ENCODE data around the gene EIPR1.

EIPR1 gene

GRCh38 chr2:3303583-3304406 lies 73.8 kb downstream of the EIPR1 start:
- Histone ChIP-seq H3K4me2 (ENCODE audit: low read depth, low read length, poor library complexity, severe bottlenecking) (peak overlapping the region; percentile 13), H3K27me3 (ENCODE audit: low read length) (no peaks in the 10 kb centered on the region), H3K9me3 (ENCODE audit: insufficient read depth, low read length) (no peaks in the 10 kb centered on the region), H4K20me1 (ENCODE audit: low read depth, low read length) (no peaks in the 10 kb centered on the region), H3K9ac (ENCODE audit: low read length) (no peak overlapping the region), H3K36me3 (ENCODE audit: low read length) (no peaks in the 10 kb centered on the region), H3K9me2 (replicated peaks; ENCODE audit: insufficient read depth, low read length) (no peaks in the 10 kb centered on the region), H3F3A (ENCODE audit: insufficient read depth) (no peaks in the 10 kb centered on the region), H2AFZ (ENCODE audit: low read depth, low read length, severe bottlenecking) (peak overlapping the region; percentile 14), H3K27ac (ENCODE audit: low read depth, low read length) (no peak overlapping the region), H3K79me2 (ENCODE audit: insufficient read depth, low read length) (peaks cover 5% of the 10 kb centered on the region; the same call in 1 of the 2 replicates), H3K4me3 (ENCODE audit: insufficient read depth, low read length, poor library complexity, severe bottlenecking) (no peak overlapping the region)
- no peak for TF ChIP-seq EZH2phosphoT487 (conservative IDR thresholded peaks at IDR 0.05; ENCODE audit: low read length)
- peak; percentile 75 for TF ChIP-seq CTCF (IDR thresholded peaks at IDR 0.05; ENCODE audit: insufficient read depth, low read length, poor library complexity, severe bottlenecking)

DNA sequence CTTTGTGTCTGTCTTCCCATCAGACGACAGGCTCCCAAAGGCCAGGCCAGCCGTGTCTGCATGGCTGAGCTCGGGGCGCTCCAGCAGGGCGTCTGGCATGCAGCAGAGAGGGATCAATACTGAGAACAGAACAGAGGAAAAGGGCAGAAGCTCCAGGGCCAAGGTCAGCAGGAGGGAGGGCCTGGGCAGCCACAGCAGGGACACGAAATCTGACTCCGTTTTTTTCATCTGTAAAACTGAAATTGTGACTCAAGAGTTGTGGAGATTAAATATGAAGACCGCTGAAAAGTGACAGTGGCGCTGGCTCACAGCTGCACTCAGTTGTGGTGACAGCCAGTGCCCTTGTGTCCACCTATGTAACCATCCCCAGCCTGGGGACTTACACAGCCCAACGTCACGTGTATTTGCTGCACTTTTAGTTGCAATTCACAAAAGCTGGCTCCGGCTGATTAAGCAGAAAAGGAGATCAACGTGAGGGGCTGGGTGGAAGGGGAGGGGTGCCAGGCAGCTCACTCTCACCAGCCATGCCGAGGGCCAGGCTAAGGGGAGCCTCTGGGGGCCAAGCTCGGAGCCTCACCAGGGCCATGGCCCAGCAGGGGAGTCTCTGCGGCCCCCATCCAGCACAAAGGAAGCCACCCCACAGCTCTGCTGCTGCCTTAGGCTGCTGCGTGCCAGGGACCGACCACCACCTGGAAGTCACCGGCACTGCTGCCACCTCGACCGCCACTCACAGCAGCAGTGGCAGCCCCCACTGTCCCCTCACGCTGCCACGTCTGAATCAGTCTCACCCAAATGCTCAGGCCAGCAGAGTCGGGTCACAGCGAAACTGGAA lies 74.7 kb downstream of the EIPR1 start:
- Histone ChIP-seq H3K9me2 (replicated peaks; ENCODE audit: insufficient read depth, low read length) (no peaks in the 10 kb centered on the region), H3K27me3 (ENCODE audit: low read length) (no peaks in the 10 kb centered on the region), H3K79me2 (ENCODE audit: insufficient read depth, low read length) (peaks cover 5% of the 10 kb centered on the region; the same call in 1 of the 2 replicates), H3K27ac (ENCODE audit: low read depth, low read length) (no peak overlapping the region), H3K9me3 (ENCODE audit: insufficient read depth, low read length) (no peaks in the 10 kb centered on the region), H3K4me2 (ENCODE audit: low read depth, low read length, poor library complexity, severe bottlenecking) (peak overlapping the region; percentile 13), H3K36me3 (ENCODE audit: low read length) (no peaks in the 10 kb centered on the region), H3F3A (ENCODE audit: insufficient read depth) (no peaks in the 10 kb centered on the region), H3K9ac (ENCODE audit: low read length) (no peak overlapping the region), H2AFZ (ENCODE audit: low read depth, low read length, severe bottlenecking) (peak overlapping the region; percentile 14), H4K20me1 (ENCODE audit: low read depth, low read length) (no peaks in the 10 kb centered on the region), H3K4me3 (ENCODE audit: insufficient read depth, low read length, poor library complexity, severe bottlenecking) (no peak overlapping the region)
- TF ChIP-seq CTCF (IDR thresholded peaks at IDR 0.05; ENCODE audit: insufficient read depth, low read length, poor library complexity, severe bottlenecking), result no peak
- no peak for TF ChIP-seq EZH2phosphoT487 (conservative IDR thresholded peaks at IDR 0.05; ENCODE audit: low read length)

- no peaks in the 10 kb centered on the region for H3K9me2 ChIP-seq (replicated peaks; ENCODE audit: insufficient read depth, low read length)
- no peaks in the 10 kb centered on the region for H3K27me3 ChIP-seq (ENCODE audit: low read length)
- no peak for TF ChIP-seq CTCF (IDR thresholded peaks at IDR 0.05; ENCODE audit: insufficient read depth, low read length, poor library complexity, severe bottlenecking)
- TF ChIP-seq EZH2phosphoT487 (conservative IDR thresholded peaks at IDR 0.05; ENCODE audit: low read length), result no peak
- no peak overlapping the region for H3K9ac ChIP-seq (ENCODE audit: low read length)
- no peaks in the 10 kb centered on the region for H3F3A ChIP-seq (ENCODE audit: insufficient read depth)
- H2AFZ ChIP-seq (ENCODE audit: low read depth, low read length, severe bottlenecking), result no peak overlapping the region
- no peaks in the 10 kb centered on the region for H4K20me1 ChIP-seq (ENCODE audit: low read depth, low read length)
- no peak overlapping the region for H3K4me2 ChIP-seq (ENCODE audit: low read depth, low read length, poor library complexity, severe bottlenecking)
- H3K27ac ChIP-seq (ENCODE audit: low read depth, low read length), result no peak overlapping the region
- no peaks in the 10 kb centered on the region for H3K9me3 ChIP-seq (ENCODE audit: insufficient read depth, low read length)
- peaks cover 5% of the 10 kb centered on the region; the same call in 1 of the 2 replicates for H3K79me2 ChIP-seq (ENCODE audit: insufficient read depth, low read length)
- H3K4me3 ChIP-seq (ENCODE audit: insufficient read depth, low read length, poor library complexity, severe bottlenecking), result no peak overlapping the region
- H3K36me3 ChIP-seq (ENCODE audit: low read length), result no peaks in the 10 kb centered on the region
Measured at GRCh38 chr2:3302421-3302750, 75.2 kb downstream of the EIPR1 start.
